ENCODE results near the gene AIMP1.

DNA sequence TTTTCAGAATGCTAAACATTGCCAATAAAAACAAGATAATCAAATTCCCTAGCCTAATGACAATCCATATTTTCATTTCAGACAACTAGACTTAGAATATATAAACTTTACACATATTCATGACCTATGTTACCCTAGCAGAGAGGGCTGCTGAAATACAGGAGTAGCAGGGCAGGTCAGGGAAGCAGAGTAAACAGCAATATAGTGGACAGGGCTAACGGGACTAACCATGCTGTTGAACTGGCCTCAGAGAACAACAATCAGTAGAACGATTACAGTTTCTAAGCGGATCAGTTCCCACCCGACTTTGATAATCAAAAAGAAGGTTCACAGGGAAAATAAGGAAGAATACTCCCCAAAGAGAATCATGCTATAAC lies 14.3 kb upstream of the AIMP1 start:
- TF ChIP-seq EZH2 (IDR thresholded peaks at IDR 0.05; ENCODE audit: borderline replicate concordance, low read depth, low read length, severe bottlenecking): no peak
- TF ChIP-seq, protein P1, sequence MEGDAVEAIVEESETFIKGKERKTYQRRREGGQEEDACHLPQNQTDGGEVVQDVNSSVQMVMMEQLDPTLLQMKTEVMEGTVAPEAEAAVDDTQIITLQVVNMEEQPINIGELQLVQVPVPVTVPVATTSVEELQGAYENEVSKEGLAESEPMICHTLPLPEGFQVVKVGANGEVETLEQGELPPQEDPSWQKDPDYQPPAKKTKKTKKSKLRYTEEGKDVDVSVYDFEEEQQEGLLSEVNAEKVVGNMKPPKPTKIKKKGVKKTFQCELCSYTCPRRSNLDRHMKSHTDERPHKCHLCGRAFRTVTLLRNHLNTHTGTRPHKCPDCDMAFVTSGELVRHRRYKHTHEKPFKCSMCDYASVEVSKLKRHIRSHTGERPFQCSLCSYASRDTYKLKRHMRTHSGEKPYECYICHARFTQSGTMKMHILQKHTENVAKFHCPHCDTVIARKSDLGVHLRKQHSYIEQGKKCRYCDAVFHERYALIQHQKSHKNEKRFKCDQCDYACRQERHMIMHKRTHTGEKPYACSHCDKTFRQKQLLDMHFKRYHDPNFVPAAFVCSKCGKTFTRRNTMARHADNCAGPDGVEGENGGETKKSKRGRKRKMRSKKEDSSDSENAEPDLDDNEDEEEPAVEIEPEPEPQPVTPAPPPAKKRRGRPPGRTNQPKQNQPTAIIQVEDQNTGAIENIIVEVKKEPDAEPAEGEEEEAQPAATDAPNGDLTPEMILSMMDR (IDR thresholded peaks at IDR 0.05; ENCODE audit: borderline replicate concordance, extremely low read depth, low read length, poor library complexity, severe bottlenecking): no peak
